Common myeloid progenitor, CD34-positive (primary cell): ENCODE results near the gene TMPRSS6.

ENCODE experiments used
- CTCF ChIA-PET: fragments of 350-600 bp; sonication (Branson Sonifier 250); formaldehyde crosslinking; loops from one replicate; lab custom pipeline; 2021; ENCODE audit warnings: antibody characterized with exemption; lab: Charles Lee
- POLR2A ChIA-PET: fragments of 350-600 bp; sonication (Branson Sonifier 250); formaldehyde crosslinking; loops from one replicate; lab custom pipeline; 2021; ENCODE audit warnings: antibody characterized with exemption; lab: Charles Lee
- DNase-seq, 3 donors: peaks; one replicate each; pipeline versions ENCODE4 v3.0.0 to v3.0.0-alpha.2; 2013
- H3K27ac ChIP-seq, 2 experiments: 1 replicate in 1 of 2; 2 replicates in 1 of 2; pipeline ENCODE4 v1.7.0; 2013; ENCODE audit warnings: inconsistent platforms in 2 of 2, low read length in 2 of 2, mild to moderate bottlenecking in 2 of 2, low read depth in 1 of 2, moderate library complexity in 1 of 2; ENCODE audit not compliant: severe bottlenecking in 2 of 2, insufficient read depth in 1 of 2, poor library complexity in 1 of 2
- H3K27me3 ChIP-seq, 5 experiments: replicated peaks in 2 of 5; 1 replicate in 3 of 5; 2 replicates in 2 of 5; pipeline versions ENCODE4 v1.6.1 to v1.7.0; 2013; ENCODE audit warnings: low read length in 4 of 5, mild to moderate bottlenecking in 2 of 5, moderate library complexity in 2 of 5, inconsistent platforms in 1 of 5; ENCODE audit not compliant: insufficient read depth in 5 of 5, control insufficient read depth in 4 of 5
- H3K36me3 ChIP-seq, 4 experiments: 1 replicate in 2 of 4; 2 replicates in 2 of 4; pipeline versions ENCODE4 v1.6.1 to v1.7.0; 2013; ENCODE audit warnings: low read length in 3 of 4, control low read depth in 1 of 4, mild to moderate bottlenecking in 1 of 4; ENCODE audit not compliant: control insufficient read depth in 4 of 4, insufficient read depth in 4 of 4
- H3K4me1 ChIP-seq, 4 experiments: 1 replicate in 3 of 4; 2 replicates in 1 of 4; pipeline versions ENCODE4 v1.6.1 to v1.7.1; 2013; ENCODE audit warnings: low read length in 3 of 4, mild to moderate bottlenecking in 3 of 4, control low read depth in 1 of 4, inconsistent platforms in 1 of 4, moderate library complexity in 1 of 4; ENCODE audit not compliant: control insufficient read depth in 4 of 4, insufficient read depth in 4 of 4; ENCODE audit errors: control extremely low read depth in 1 of 4
- H3K4me3 ChIP-seq, 7 experiments: 1 replicate in 4 of 7; 2 replicates in 3 of 7; pipeline versions ENCODE4 v1.5.1 to v1.7.0; 2013; ENCODE audit warnings: mild to moderate bottlenecking in 7 of 7, low read length in 6 of 7, moderate library complexity in 6 of 7, inconsistent platforms in 2 of 7, low read depth in 2 of 7, control low read depth in 1 of 7; ENCODE audit not compliant: insufficient read depth in 4 of 7, control insufficient read depth in 1 of 7; ENCODE audit errors: extremely low read depth in 1 of 7
- H3K9me3 ChIP-seq, 5 experiments: 1 replicate in 4 of 5; 2 replicates in 1 of 5; pipeline versions ENCODE4 v1.6.1 to v1.7.1; 2013; ENCODE audit warnings: low read length in 4 of 5, mild to moderate bottlenecking in 2 of 5, inconsistent platforms in 1 of 5, low read depth in 1 of 5, moderate library complexity in 1 of 5; ENCODE audit not compliant: control insufficient read depth in 4 of 5, insufficient read depth in 2 of 5; ENCODE audit errors: control extremely low read depth in 1 of 5
- WGBS: methylation state at CpG from one replicate; pipeline ENCODE4 v1.1.5; 2013; ENCODE audit not compliant: insufficient coverage; 5-methylcytosine and 5-hydroxymethylcytosine counted together

Gene TMPRSS6

DNA sequence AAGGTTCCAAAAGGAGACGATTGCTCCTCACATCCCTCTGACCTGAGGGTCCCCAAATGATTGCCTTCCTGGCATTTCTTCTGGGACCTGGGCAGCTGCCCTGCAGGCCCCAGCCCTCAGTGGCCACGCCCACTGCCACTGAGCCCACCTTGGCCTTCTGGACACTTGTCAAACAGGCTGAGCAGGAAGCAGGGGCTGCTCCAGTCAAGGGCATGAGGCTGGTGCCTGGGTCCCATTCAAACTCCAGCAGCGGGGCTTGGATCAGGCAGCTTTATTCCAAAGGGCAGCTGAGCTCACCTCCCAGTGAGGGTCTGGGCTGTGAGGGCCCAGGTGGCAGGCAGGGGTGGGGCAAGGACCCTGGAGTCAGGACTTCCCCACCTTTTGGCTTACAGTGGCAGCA is 44.3 kb downstream of the TMPRSS6 start:
- Histone ChIP-seq H3K9me3 (no peaks in the 10 kb centered on the region), H3K27ac (no peak overlapping the region), H3K36me3 (peaks cover 0 to 4% (median 0%) of the 10 kb centered on the region in 4 experiments), H3K4me3 (no peak overlapping the region), H3K4me1 (peaks cover 0 to 6% (median 0%) of the 10 kb centered on the region in 4 experiments), H3K27me3 (peaks cover 2 to 33% (median 19%) of the 10 kb centered on the region in 5 experiments)
- DNase-seq: no peak
- 88% methylated on average over 3 of the region's 3 CpGs for WGBS
- CTCF ChIA-PET: interaction anchor here (2.0 kb wide), 1 partner anchor 10 kb away, joined by 8 read pairs; no protein-coding TSS in a partner anchor
- POLR2A ChIA-PET: no interaction called here

- H3K9me3 ChIP-seq: no peaks in the 10 kb centered on the region
- WGBS: 96% methylated on average over 11 of the region's 11 CpGs
- ChIA-PET POLR2A (no interaction called here), CTCF (interaction anchor here (1.5 to 2.0 kb wide), 2 partner anchors 9 to 12 kb away, joined by 5 to 8 read pairs; no protein-coding TSS in a partner anchor)
- peaks cover 0 to 6% (median 0%) of the 10 kb centered on the region in 4 experiments for H3K4me1 ChIP-seq
- H3K36me3 ChIP-seq: peaks cover 0 to 4% (median 0%) of the 10 kb centered on the region in 4 experiments
- H3K4me3 ChIP-seq: no peak overlapping the region
- no peak overlapping the region for H3K27ac ChIP-seq
- DNase-seq: no peak
- H3K27me3 ChIP-seq: peaks cover 0 to 27% (median 14%) of the 10 kb centered on the region in 5 experiments
Observed at GRCh38 chr22:37064553-37064952, 45.0 kb downstream of the TMPRSS6 start.

GRCh38 chr22:37063431-37064420 is 45.8 kb downstream of the TMPRSS6 start:
- no peak for DNase-seq
- 92% methylated on average over 26 of the region's 28 CpGs for WGBS
- no peak overlapping the region for H3K27ac ChIP-seq
- ChIA-PET POLR2A (no interaction called here), CTCF (interaction anchor here (1.5 to 2.0 kb wide), 2 partner anchors 9 to 13 kb away, joined by 5 to 8 read pairs; no protein-coding TSS in a partner anchor)
- H3K36me3 ChIP-seq: peaks cover 0 to 6% (median 1%) of the 10 kb centered on the region in 4 experiments
- H3K4me1 ChIP-seq: peaks cover 0 to 4% (median 0%) of the 10 kb centered on the region in 4 experiments
- H3K4me3 ChIP-seq: no peak overlapping the region
- H3K9me3 ChIP-seq: no peaks in the 10 kb centered on the region
- peaks cover 0 to 19% (median 12%) of the 10 kb centered on the region in 5 experiments for H3K27me3 ChIP-seq

- H3K27me3 ChIP-seq: peaks cover 0 to 10% (median 3%) of the 10 kb centered on the region in 5 experiments
- DNase-seq: no peak
- ChIA-PET POLR2A (no interaction called here), CTCF (interaction anchor here (0.9 to 1.5 kb wide), 2 partner anchors 14 to 20 kb away, joined by 3 to 5 read pairs; no protein-coding TSS in a partner anchor)
- H3K36me3 ChIP-seq: peaks cover 0 to 10% (median 1%) of the 10 kb centered on the region in 4 experiments
- H3K4me3 ChIP-seq: no peak overlapping the region
- H3K27ac ChIP-seq: no peak overlapping the region
- H3K4me1 ChIP-seq: peaks cover 0 to 2% (median 0%) of the 10 kb centered on the region in 4 experiments
- 100% methylated on average over 4 of the region's 15 CpGs for WGBS
- H3K9me3 ChIP-seq: no peaks in the 10 kb centered on the region
Observed at GRCh38 chr22:37062702-37063381, 46.7 kb downstream of the TMPRSS6 start.

- whole genome bisulfite sequencing: 50% methylated on average over 5 of the region's 7 CpGs
- H3K9me3 ChIP-seq: no peaks in the 10 kb centered on the region
- POLR2A ChIA-PET: no interaction called here
Observed at GRCh38 chr22:37062376-37062675, 47.2 kb downstream of the TMPRSS6 start.

GRCh38 chr22:37061611-37062375 is 47.7 kb downstream of the TMPRSS6 start:
- peaks cover 0 to 2% (median 0%) of the 10 kb centered on the region in 4 experiments for H3K4me1 ChIP-seq
- H3K36me3 ChIP-seq: peaks cover 0 to 19% (median 5%) of the 10 kb centered on the region in 4 experiments
- POLR2A ChIA-PET: no interaction called here
- H3K9me3 ChIP-seq: no peaks in the 10 kb centered on the region
- no peak for DNase-seq
- no peak overlapping the region for H3K4me3 ChIP-seq
- 95% methylated on average over 4 of the region's 10 CpGs for WGBS
- peaks cover 0 to 3% (median 0%) of the 10 kb centered on the region in 5 experiments for H3K27me3 ChIP-seq
- CTCF ChIA-PET: no interaction called here
- no peak overlapping the region for H3K27ac ChIP-seq

More at GRCh38 chr22:37062376-37062675, 47.2 kb downstream of the TMPRSS6 start:
- CTCF ChIA-PET: interaction anchor here (0.9 kb wide), 1 partner anchor 19 kb away, joined by 3 read pairs; no protein-coding TSS in a partner anchor
- Histone ChIP-seq H3K27ac (no peak overlapping the region), H3K27me3 (peaks cover 0 to 5% (median 0%) of the 10 kb centered on the region in 5 experiments), H3K4me1 (peaks cover 0 to 2% (median 0%) of the 10 kb centered on the region in 4 experiments), H3K36me3 (peaks cover 0 to 14% (median 4%) of the 10 kb centered on the region in 4 experiments), H3K4me3 (no peak overlapping the region)
- no peak for DNase-seq
